ENCODE measurements around the gene ATP11A.

The ATP11A gene

DNA sequence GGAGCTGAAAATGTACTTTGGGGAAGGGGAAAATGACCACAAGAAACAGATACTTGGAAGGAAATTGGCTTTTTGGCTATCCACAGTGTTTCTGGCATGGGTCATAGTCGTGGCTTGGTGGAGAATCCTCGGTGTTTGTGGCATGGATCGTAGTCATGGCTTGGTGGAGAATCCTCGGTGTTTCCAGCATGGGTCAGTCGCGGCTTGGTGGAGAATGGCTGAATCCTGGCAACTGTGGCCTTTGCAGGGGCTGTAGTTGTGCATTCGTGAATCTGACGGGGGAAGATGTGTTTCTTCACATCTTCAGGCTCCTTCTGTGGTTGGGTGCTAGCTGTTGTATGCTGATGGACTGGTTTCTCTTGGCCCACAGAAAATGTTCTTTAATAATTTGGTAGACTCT lies 217.4 kb downstream of the ATP11A start:
- H3K4me3 ChIP-seq (ENCODE audit: low read depth, low read length): no peak overlapping the region
- H3K27ac ChIP-seq (ENCODE audit: extremely low read depth, low read depth, low read length): no peak overlapping the region
- H3K4me1 ChIP-seq (ENCODE audit: control insufficient read depth, insufficient read depth, low read length): no peaks in the 10 kb centered on the region
- ChIA-PET POLR2A (no interaction called here), CTCF (interaction anchor here (0.7 kb wide), 2 partner anchors 23 to 31 kb away, joined by 3 read pairs; no protein-coding TSS in a partner anchor)
- peaks cover 0 to 28% of the 10 kb centered on the region in 2 experiments; a peak in 1 of 3 replicates for H3K36me3 ChIP-seq (ENCODE audit: control insufficient read depth in 2 of 2, insufficient read depth in 1 of 2, low read length in 2 of 2)
- no peaks in the 10 kb centered on the region for H3K9me3 ChIP-seq (ENCODE audit: control insufficient read depth, insufficient read depth, low read depth, low read length)
- TF ChIP-seq ZNF560 (tag by site-specific recombination; IDR thresholded peaks at IDR 0.05; ENCODE audit: borderline replicate concordance) (no peak), ZNF175 (tag by site-specific recombination; IDR thresholded peaks at IDR 0.05) (no peak), ZNF223 (tag by site-specific recombination; IDR thresholded peaks at IDR 0.05) (no peak), PRDM1 (tag by site-specific recombination; IDR thresholded peaks at IDR 0.05) (no peak), KLF8 (tag by site-specific recombination; IDR thresholded peaks at IDR 0.05) (no peak), ZNF214 (tag by site-specific recombination; IDR thresholded peaks at IDR 0.05; ENCODE audit: borderline replicate concordance) (no peak), ZBTB20 (tag by site-specific recombination; IDR thresholded peaks at IDR 0.05) (no peak), GLIS2 (tag by site-specific recombination; IDR thresholded peaks at IDR 0.05) (no peak)

DNA sequence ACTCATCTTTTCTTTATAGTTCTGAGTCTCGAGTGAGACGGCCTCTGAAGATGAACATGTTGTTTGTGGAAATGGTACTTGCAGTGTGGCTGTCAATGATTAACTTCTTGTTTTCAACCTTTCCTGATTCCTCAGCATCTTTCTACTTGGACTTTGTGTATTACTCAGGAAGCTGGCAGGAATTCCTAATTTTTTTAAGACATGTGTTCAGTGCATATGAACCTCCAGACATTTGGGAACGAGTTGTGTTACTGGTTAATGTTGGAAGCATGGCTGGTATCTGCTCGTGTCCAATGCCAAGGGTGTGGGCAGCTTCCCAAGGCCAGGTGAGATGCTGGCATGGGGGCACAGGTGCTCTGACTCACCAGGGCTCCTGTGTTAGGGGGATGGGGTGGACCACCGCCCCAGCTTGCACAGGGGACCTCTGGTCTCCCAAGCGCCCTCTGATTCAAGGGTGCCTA lies 218.1 kb downstream of the ATP11A start:
- POLR2A ChIA-PET: no interaction called here
- CTCF ChIA-PET: interaction anchor here (0.7 kb wide), 1 partner anchor 23 kb away, joined by 3 read pairs; no protein-coding TSS in a partner anchor
- Histone ChIP-seq H3K4me1 (ENCODE audit: control insufficient read depth, insufficient read depth, low read length) (no peaks in the 10 kb centered on the region), H3K4me3 (ENCODE audit: low read depth, low read length) (no peak overlapping the region), H3K9me3 (ENCODE audit: control insufficient read depth, insufficient read depth, low read depth, low read length) (no peaks in the 10 kb centered on the region), H3K36me3 (ENCODE audit: control insufficient read depth in 2 of 2, insufficient read depth in 1 of 2, low read length in 2 of 2) (peaks cover 0 to 28% of the 10 kb centered on the region in 2 experiments; a peak in 2 of 3 replicates), H3K27ac (ENCODE audit: extremely low read depth, low read depth, low read length) (no peak overlapping the region)
- TF ChIP-seq, protein P1, sequence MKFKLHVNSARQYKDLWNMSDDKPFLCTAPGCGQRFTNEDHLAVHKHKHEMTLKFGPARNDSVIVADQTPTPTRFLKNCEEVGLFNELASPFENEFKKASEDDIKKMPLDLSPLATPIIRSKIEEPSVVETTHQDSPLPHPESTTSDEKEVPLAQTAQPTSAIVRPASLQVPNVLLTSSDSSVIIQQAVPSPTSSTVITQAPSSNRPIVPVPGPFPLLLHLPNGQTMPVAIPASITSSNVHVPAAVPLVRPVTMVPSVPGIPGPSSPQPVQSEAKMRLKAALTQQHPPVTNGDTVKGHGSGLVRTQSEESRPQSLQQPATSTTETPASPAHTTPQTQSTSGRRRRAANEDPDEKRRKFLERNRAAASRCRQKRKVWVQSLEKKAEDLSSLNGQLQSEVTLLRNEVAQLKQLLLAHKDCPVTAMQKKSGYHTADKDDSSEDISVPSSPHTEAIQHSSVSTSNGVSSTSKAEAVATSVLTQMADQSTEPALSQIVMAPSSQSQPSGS (tag by site-specific recombination; IDR thresholded peaks at IDR 0.05; ENCODE audit: low read depth): no peak
- TF ChIP-seq TCF7L2 (IDR thresholded peaks at IDR 0.05; ENCODE audit: borderline replicate concordance, low read depth, low read length) (no peak), ZNF433 (tag by site-specific recombination; IDR thresholded peaks at IDR 0.05; ENCODE audit: low read depth) (no peak), ZFP69B (tag by site-specific recombination; IDR thresholded peaks at IDR 0.05) (no peak), ZBTB49 (tag by site-specific recombination; IDR thresholded peaks at IDR 0.05; ENCODE audit: low read depth) (no peak), ZNF473 (tag by site-specific recombination; IDR thresholded peaks at IDR 0.05) (no peak)

DNA sequence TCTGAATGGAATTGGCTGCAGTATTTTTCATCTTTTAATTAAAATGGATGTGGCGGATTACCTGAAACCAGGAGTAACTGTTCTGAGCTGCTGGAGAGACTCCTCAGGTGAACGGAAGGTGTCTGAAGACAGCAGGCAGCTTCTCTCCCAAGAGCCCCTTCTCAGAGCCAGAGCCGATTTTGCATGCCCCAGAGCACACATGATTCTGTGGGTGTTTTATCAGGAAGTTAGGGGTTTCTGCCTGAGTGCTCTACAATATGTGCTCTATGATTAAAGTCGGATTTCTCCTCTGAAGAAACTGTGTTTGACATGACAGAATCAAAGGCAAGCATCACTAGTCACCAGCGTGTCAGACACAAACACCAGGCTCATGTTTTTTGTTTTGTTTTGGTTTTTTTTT lies 218.5 kb downstream of the ATP11A start:
- H3K9me3 ChIP-seq (ENCODE audit: control insufficient read depth, insufficient read depth, low read depth, low read length): no peaks in the 10 kb centered on the region
- ChIA-PET POLR2A (no interaction called here), CTCF (no interaction called here)
- no peak overlapping the region for H3K4me3 ChIP-seq (ENCODE audit: low read depth, low read length)
- peaks cover 0 to 25% of the 10 kb centered on the region in 2 experiments; a peak in 2 of 3 replicates for H3K36me3 ChIP-seq (ENCODE audit: control insufficient read depth in 2 of 2, insufficient read depth in 1 of 2, low read length in 2 of 2)
- H3K4me1 ChIP-seq (ENCODE audit: control insufficient read depth, insufficient read depth, low read length): no peaks in the 10 kb centered on the region
- no peak overlapping the region for H3K27ac ChIP-seq (ENCODE audit: extremely low read depth, low read depth, low read length)
- no peak for TF ChIP-seq ZNF416 (tag by site-specific recombination; IDR thresholded peaks at IDR 0.05)
- no peak for TF ChIP-seq ZNF596 (tag by site-specific recombination; IDR thresholded peaks at IDR 0.05)
- TF ChIP-seq YY1 (tag by site-specific recombination; IDR thresholded peaks at IDR 0.05): no peak
- no peak for TF ChIP-seq ZNF214 (tag by site-specific recombination; IDR thresholded peaks at IDR 0.05; ENCODE audit: borderline replicate concordance)
- TF ChIP-seq ZBTB1 (tag by site-specific recombination; IDR thresholded peaks at IDR 0.05): no peak
- no peak for TF ChIP-seq MEIS1 (CRISPR knock-in tag; IDR thresholded peaks at IDR 0.05; ENCODE audit: borderline replicate concordance)
- TF ChIP-seq, protein P2, sequence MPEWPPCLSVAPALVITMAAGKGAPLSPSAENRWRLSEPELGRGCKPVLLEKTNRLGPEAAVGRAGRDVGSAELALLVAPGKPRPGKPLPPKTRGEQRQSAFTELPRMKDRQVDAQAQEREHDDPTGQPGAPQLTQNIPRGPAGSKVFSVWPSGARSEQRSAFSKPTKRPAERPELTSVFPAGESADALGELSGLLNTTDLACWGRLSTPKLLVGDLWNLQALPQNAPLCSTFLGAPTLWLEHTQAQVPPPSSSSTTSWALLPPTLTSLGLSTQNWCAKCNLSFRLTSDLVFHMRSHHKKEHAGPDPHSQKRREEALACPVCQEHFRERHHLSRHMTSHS (tag by site-specific recombination; IDR thresholded peaks at IDR 0.05): no peak
- no peak for TF ChIP-seq EGR2 (tag by site-specific recombination; IDR thresholded peaks at IDR 0.05; ENCODE audit: low read depth)
- TF ChIP-seq IKZF3 (tag by site-specific recombination; IDR thresholded peaks at IDR 0.05): no peak
- no peak for TF ChIP-seq ZNF311 (tag by site-specific recombination; IDR thresholded peaks at IDR 0.05; ENCODE audit: borderline replicate concordance)
- TF ChIP-seq, protein P3, sequence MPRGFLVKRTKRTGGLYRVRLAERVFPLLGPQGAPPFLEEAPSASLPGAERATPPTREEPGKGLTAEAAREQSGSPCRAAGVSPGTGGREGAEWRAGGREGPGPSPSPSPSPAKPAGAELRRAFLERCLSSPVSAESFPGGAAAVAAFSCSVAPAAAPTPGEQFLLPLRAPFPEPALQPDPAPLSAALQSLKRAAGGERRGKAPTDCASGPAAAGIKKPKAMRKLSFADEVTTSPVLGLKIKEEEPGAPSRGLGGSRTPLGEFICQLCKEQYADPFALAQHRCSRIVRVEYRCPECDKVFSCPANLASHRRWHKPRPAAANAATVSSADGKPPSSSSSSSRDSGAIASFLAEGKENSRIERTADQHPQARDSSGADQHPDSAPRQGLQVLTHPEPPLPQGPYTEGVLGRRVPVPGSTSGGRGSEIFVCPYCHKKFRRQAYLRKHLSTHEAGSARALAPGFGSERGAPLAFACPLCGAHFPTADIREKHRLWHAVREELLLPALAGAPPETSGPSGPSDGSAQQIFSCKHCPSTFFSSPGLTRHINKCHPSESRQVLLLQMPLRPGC (tag by site-specific recombination; IDR thresholded peaks at IDR 0.05): no peak
- TF ChIP-seq AEBP2 (tag by site-specific recombination; IDR thresholded peaks at IDR 0.05; ENCODE audit: borderline replicate concordance): no peak

All from HEK293 (cell line).